ENCODE measurements around the gene ALDOB.

The ALDOB gene

DNA sequence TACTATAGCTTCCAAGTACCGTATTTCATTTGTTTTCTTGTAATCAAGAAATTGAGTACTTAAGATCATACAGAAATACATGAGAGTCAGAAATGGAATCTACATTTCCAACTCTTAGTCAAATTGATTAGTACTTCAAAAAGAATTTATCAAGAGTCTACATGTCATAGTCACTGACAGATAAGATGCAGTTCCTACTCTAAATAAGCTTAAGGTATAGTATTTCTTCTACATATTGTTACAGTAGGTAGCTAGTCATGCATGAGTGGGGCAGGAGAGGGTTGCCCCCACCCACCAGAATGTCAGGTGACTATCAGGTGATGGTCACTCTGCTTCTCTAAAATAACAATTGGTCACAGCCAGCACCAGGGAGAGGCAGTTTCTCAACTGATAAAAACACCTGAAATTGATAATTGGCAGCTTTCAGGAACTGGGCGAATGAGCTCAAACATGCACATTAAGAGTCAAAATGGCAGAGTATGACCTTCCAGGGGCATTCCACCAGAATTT, 53.7 kb downstream of the ALDOB start:
- DNase-seq = no peak

DNA sequence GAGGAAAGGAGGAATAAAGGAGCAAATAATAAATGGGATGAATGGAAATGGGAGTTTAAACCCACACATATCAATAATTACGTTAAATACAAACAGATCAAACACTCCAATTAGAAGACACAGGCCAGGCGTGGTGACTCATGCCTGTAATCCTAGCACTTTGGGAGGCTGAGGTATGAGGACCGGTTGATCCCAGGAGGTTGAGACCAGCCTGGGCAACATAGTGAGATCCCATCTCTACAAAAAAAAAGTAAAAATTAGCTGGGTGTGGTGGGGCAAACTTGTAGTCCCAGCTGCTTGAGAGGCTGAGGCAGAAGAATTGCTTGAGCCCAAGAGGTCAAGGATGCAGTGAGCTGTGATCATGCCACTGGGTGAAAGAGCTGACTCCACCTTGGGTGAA, 54.5 kb downstream of the ALDOB start:
- no peak for DNase-seq

GRCh38 chr9:101380295-101380694, 55.3 kb downstream of the ALDOB start:
- no peak for DNase-seq

DNA sequence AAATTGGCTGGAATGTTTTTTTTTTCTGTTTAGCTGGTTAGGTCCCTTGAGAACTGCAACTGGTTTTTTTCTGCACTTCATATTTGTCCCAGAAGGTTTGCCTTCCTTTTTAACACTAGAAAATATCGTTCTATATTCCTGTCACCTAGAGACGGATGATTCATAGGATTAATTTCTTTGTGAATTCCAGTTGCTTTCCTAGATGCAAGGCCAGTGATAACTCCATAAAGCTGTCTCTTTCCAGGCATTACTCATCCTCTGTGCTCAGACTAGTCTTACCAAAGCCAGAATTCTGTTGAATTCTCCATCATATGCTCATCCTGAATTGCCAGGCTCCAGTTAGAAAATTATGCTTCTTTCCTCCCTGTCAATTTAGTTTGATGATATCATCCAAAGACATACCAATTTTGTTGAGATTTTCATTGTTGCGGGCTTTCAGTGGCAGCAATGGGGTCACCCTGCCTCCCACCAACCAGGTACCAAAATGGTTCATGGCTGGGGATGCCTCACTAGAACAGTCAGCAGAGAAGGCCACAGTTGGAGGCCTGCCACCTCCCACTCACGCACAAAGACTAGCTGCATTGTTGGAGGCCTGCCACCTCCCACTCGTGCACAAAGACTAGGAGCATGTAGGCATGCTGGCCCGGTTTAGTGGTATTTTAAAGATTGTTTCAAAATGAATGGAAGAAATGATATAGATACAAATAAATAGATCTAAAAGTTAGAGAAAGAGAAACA, 59.3 kb downstream of the ALDOB start:
- DNase-seq = no peak

GRCh38 chr9:101375546-101375945, 60.0 kb downstream of the ALDOB start:
- DNase-seq = no peak

DNA sequence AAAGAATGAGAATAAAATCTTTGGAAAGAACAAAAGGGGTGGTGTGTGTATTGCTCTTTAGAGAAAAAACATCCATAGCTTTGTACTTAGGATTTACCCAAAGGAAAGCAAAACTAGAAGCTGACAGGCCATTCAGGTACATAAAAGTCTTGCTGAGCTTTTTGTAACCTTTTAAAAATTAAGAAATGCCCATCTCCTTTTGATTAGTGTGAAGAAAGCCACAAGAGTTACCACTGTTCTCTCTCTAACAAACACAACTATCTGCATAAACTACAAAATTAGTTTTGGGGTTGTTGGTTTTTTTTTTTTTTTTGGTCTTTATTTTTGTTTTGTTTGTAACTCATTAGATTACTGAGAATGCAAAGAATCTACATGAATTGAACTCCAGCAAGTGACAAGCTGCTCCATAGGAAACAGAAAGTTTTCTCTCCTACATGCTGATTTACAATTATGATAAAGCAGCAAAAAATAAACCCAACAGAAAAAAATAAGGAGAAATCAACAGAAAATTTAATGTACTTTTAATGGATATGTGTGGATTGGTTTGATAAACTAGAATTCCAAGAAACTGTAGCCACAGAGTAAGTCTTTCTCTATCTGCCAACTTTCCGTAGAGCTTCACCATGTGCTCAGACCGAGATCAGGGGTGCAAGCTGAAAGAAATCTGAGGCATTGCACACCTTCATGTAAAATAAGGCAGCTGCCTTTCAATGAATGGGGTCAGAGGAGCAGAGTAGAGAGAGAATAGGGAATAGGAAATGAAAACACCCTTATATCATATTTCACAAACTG, 63.1 kb downstream of the ALDOB start:
- no peak for DNase-seq

GRCh38 chr9:101371813-101372212, 63.8 kb downstream of the ALDOB start:
- no peak for DNase-seq

All from activated gamma-delta T cell (primary cell).